K562 (cell line): ENCODE measurements around the gene PPT2. TPM values are rescaled to one million over a fixed set of nuclear protein-coding genes. Genes with fewer than 3 reads are reported as not detected.

Source experiments
- ATAC-seq: fragments of 200-7000 bp; cut with Tn5 transposase; 3 replicates; pipeline ENCODE4 v1.9.1; 2020; ENCODE audit warnings: moderate library complexity
- BruUV-seq: library from RNA; stranded (reverse); fragments of 400-500 nt; replicated peaks from 2 replicates; lab custom pipeline; 2021; lab: Mats Ljungman, UMichigan
- CTCF ChIA-PET: fragments of 300-600 bp; formaldehyde crosslinking; extraction: SDS; loops from one replicate; lab custom pipeline; 2021; ENCODE audit warnings: low intra/inter-chr PET ratio; lab: Yijun Ruan, JAX
- POLR2A ChIA-PET: fragments of 300-600, 350-650 bp; sonication (Branson Sonifier 250); formaldehyde crosslinking; extraction: SDS; loops from one replicate; lab custom pipeline; 2021; ENCODE audit warnings: antibody characterized with exemption, inconsistent platforms; lab: Yijun Ruan, JAX
- DNase-seq, 4 experiments: peaks; one replicate each; pipeline versions ENCODE4 v3.0.0 to v3.0.0-alpha.2; 2011 to 2018; ENCODE audit warnings: low spot score in 3 of 4, mixed read lengths in 3 of 4; ENCODE audit errors: extremely low read depth in 1 of 4
- FAIRE-seq: peaks from 2 replicates; lab custom pipeline; 2011; peaks lifted over from hg19 to GRCh38; lab: Jason Lieb, UNC
- H2AFZ ChIP-seq: 2 replicates; pipeline ENCODE4 v1.6.0; 2011; ENCODE audit warnings: low read depth, low read length, control low read depth, inconsistent platforms
- H3K27ac ChIP-seq: fragments of 200-600 bp; 3 replicates; pipeline ENCODE4 v1.8.0; 2011; ENCODE audit warnings: low read depth, mild to moderate bottlenecking, control low read depth, inconsistent platforms, low read length, moderate library complexity, mixed read lengths; ENCODE audit errors: extremely low read depth
- H3K27me3 ChIP-seq, 2 experiments: fragments of 300-600 bp in 1 of 2; 2 replicates in 1 of 2; 3 replicates in 1 of 2; pipeline versions ENCODE4 v1.6.0 to v1.8.0; 2011; ENCODE audit warnings: inconsistent platforms in 2 of 2, low read length in 2 of 2, mild to moderate bottlenecking in 1 of 2, mixed read lengths in 1 of 2, moderate library complexity in 1 of 2; ENCODE audit not compliant: control insufficient read depth in 2 of 2, insufficient read depth in 2 of 2
- H3K36me3 ChIP-seq: fragments of 300-600 bp; 3 replicates; pipeline ENCODE4 v1.8.0; 2011; ENCODE audit warnings: mild to moderate bottlenecking, low read length, inconsistent platforms; ENCODE audit not compliant: control insufficient read depth, insufficient read depth
- H3K4me1 ChIP-seq, 2 experiments: fragments of 200-600 bp in 1 of 2; replicated peaks in 1 of 2; 2 replicates in 1 of 2; 3 replicates in 1 of 2; pipeline versions ENCODE4 v1.5.1 to v1.8.0; 2011; ENCODE audit warnings: inconsistent platforms in 2 of 2, low read length in 2 of 2, mild to moderate bottlenecking in 1 of 2, mixed read lengths in 1 of 2, moderate library complexity in 1 of 2; ENCODE audit not compliant: control insufficient read depth in 2 of 2, insufficient read depth in 2 of 2
- H3K4me2 ChIP-seq: 2 replicates; pipeline ENCODE4 v1.6.1; 2011; ENCODE audit warnings: low read length, control low read depth, inconsistent platforms, mixed read lengths; ENCODE audit not compliant: insufficient read depth
- H3K4me3 ChIP-seq: fragments of 200-600 bp; sonication (generic), shearing (Covaris generic); 2 replicates; pipeline ENCODE4 v1.5.1; 2016; ENCODE audit warnings: control low read depth, inconsistent platforms
- H3K79me2 ChIP-seq: fragments of 200-600 bp; 3 replicates; pipeline ENCODE4 v1.8.0; 2011; ENCODE audit warnings: low read length, inconsistent platforms; ENCODE audit not compliant: control insufficient read depth, insufficient read depth
- H3K9ac ChIP-seq, 2 experiments: 2 replicates each; pipeline versions ENCODE4 v1.6.0 to v1.6.1; 2011; ENCODE audit warnings: low read depth in 2 of 2, low read length in 2 of 2, control low read depth in 1 of 2, inconsistent platforms in 1 of 2, mild to moderate bottlenecking in 1 of 2, mixed read lengths in 1 of 2; ENCODE audit not compliant: insufficient read depth in 1 of 2
- H3K9me1 ChIP-seq: one replicate; pipeline ENCODE4 v1.6.0; 2011; ENCODE audit warnings: inconsistent platforms, mild to moderate bottlenecking, low read length, moderate library complexity; ENCODE audit not compliant: control insufficient read depth, insufficient read depth
- H3K9me3 ChIP-seq: replicated peaks from 2 replicates; pipeline ENCODE4 v1.5.1; 2011; ENCODE audit warnings: low read depth, low read length, inconsistent platforms; ENCODE audit not compliant: control insufficient read depth, insufficient read depth
- H4K20me1 ChIP-seq: replicated peaks from 2 replicates; pipeline ENCODE4 v1.6.1; 2011; ENCODE audit warnings: low read length, inconsistent platforms, mixed read lengths; ENCODE audit not compliant: control insufficient read depth, insufficient read depth
- IRF9 ChIP-seq: fragments of 450-650 bp; IDR thresholded peaks from 2 replicates; pipeline ENCODE4 v1.6.1; 2016; ENCODE audit warnings: missing biosample characterization, missing genetic modification characterization
- MYBL2 ChIP-seq, 2 experiments: fragments of 450-650 bp in 1 of 2; sonication (generic) in 1 of 2; formaldehyde crosslinking in 1 of 2; IDR thresholded peaks; 2 replicates each; pipeline versions ENCODE4 v1.6.1 to v1.8.1; 2017 to 2022; ENCODE audit warnings: borderline replicate concordance in 1 of 2, inconsistent platforms in 1 of 2, low read depth in 1 of 2, mild to moderate bottlenecking in 1 of 2, missing genetic modification reagents in 1 of 2, moderate library complexity in 1 of 2
- OTX1 ChIP-seq: fragments of 450-650 bp; formaldehyde crosslinking; IDR thresholded peaks from 2 replicates; pipeline ENCODE4 v1.4.0; 2022; ENCODE audit warnings: mild to moderate bottlenecking
- PML ChIP-seq: IDR thresholded peaks from 2 replicates; pipeline ENCODE4 v1.6.1; 2012; ENCODE audit warnings: low read length, inconsistent platforms
- TEAD1 ChIP-seq, 2 experiments: fragments of 450-650 bp in 1 of 2; sonication (generic) in 1 of 2; formaldehyde crosslinking; IDR thresholded peaks; 2 replicates each; pipeline versions ENCODE4 v1.4.0 to v1.8.0; 2020 to 2022; ENCODE audit warnings: mild to moderate bottlenecking in 2 of 2, missing genetic modification reagents in 1 of 2
- WGBS: fragments of 100-300 bp; shearing (Covaris generic); methylation state at CpG from one replicate; pipeline ENCODE4 v1.1.6; 2016; ENCODE audit warnings: low coverage, mixed read lengths; ENCODE audit not compliant: insufficient coverage; ENCODE audit errors: missing lambda C conversion rate; 5-methylcytosine and 5-hydroxymethylcytosine counted together
- in situ Hi-C: fragments of 300-500 bp; cut with MboI; formaldehyde crosslinking; loops from 4 replicates; pipeline ENCODE4 v1.15.0; 2018; ENCODE audit warnings: inconsistent platforms, mixed read lengths
- intact Hi-C: fragments of 100-400 bp; cut with micrococcal nuclease; formaldehyde crosslinking; loops from 2 replicates; pipeline ENCODE4 v1.14.2; 2022
- polyA plus RNA-seq, 8 experiments: library from polyadenylated mRNA; depleted of rRNA in 4 of 8; stranded (reverse) in 5 of 8; unstranded in 3 of 8; fragments of >200 nt; fragmentation: Nextera tagmentation in 2 of 8; fragmentation: Illumina TruSeq in 1 of 8; extraction: Ambion mirVana in 2 of 8; extraction: Trizol in 1 of 8; gene quantifications; 2 replicates each; pipeline versions ENCODE4 v1.2.1 to v1.2.3, GENCODE V29; 2011 to 2014; ENCODE audit warnings: inconsistent platforms in 1 of 8, missing spikeins in 1 of 8
- total RNA-seq, 7 experiments: library from RNA; depleted of rRNA in 6 of 7; stranded (reverse); fragments of >200 nt in 6 of 7; fragmentation: Illumina TruSeq in 2 of 7; extraction: Trizol in 2 of 7; gene quantifications; 2 replicates each; pipeline versions ENCODE4 v1.2.1 to v1.2.3, GENCODE V29; 2011 to 2021; ENCODE audit warnings: low replicate concordance in 1 of 7

Gene PPT2
- total and polyA plus RNA-seq, 9 of the 15 experiments (the other 6 are each of a cell fraction or from before 2014, with no cell fraction given): 27.4 to 98.8 (median 69.9) TPM

GRCh38 chr6:32171234-32171633, 17.3 kb downstream of the PPT2 start:
- Histone ChIP-seq H4K20me1 (no peaks in the 10 kb centered on the region), H3K9me1 (no peaks in the 10 kb centered on the region), H3K4me3 (no peak overlapping the region), H3K27ac (no peak overlapping the region), H3K79me2 (peaks cover 39% of the 10 kb centered on the region), H3K27me3 (no peaks in the 10 kb centered on the region), H3K9ac (peak overlapping the region in 1 of 2 experiments; percentile 47; a peak in 1 of 4 replicates), H2AFZ (no peak overlapping the region), H3K9me3 (no peaks in the 10 kb centered on the region), H3K4me1 (peaks cover 48 to 66% of the 10 kb centered on the region in 2 experiments), H3K4me2 (no peak overlapping the region), H3K36me3 (peaks cover 62% of the 10 kb centered on the region)
- TF ChIP-seq IRF9 (no peak), TEAD1 (CRISPR knock-in tag; IDR thresholded peaks at IDR 0.05) (no peak), OTX1 (0 out of 2 replicates have a peak, but pooled peaks have one; percentile 56), PML (no peak), MYBL2 (IDR thresholded peaks at IDR 0.05; ENCODE audit: low read depth) (no peak), MYBL2 (CRISPR knock-in tag; IDR thresholded peaks at IDR 0.05; ENCODE audit: borderline replicate concordance) (no peak)
- intact Hi-C loops: loop anchor here (10.0 kb wide), 2 partner anchors 346 to 506 kb away; partner anchors contain the start of genes C6orf47, CSNK2B, GPANK1 and HSPA1B
- DNase-seq (no peak), ATAC-seq (no peak), FAIRE-seq (no peak)
- ChIA-PET POLR2A (interaction anchor here (0.6 to 1.1 kb wide), 4 partner anchors 10 to 32 kb away, joined by 3 to 4 read pairs (median 4); no protein-coding TSS in a partner anchor), CTCF (no interaction called here)
- no TSS peak for BruUV-seq
- 96% methylated on average over 6 of the region's 6 CpGs for WGBS
- in situ Hi-C loops: no loop called here
